HCT116 (cell line): Measurements from ENCODE around the gene TRAF3IP1. TPM values are rescaled to one million over a fixed set of nuclear protein-coding genes. Genes with fewer than 3 reads are reported as not detected.

Source experiments
- ATAC-seq: fragments of 200-7000 bp; cut with Tn5 transposase; 2 replicates; pipeline ENCODE4 v1.9.1; 2020; ENCODE audit warnings: mild to moderate bottlenecking, moderate library complexity
- BruUV-seq: library from RNA; stranded (reverse); fragments of 400-500 nt; replicated peaks from 2 replicates; lab custom pipeline; 2021; lab: Mats Ljungman, UMichigan
- CTCF ChIA-PET: fragments of 300-600 bp; sonication (Branson Sonifier 250); formaldehyde crosslinking; loops from one replicate; lab custom pipeline; 2021; ENCODE audit warnings: antibody characterized with exemption; lab: Charles Lee
- POLR2A ChIA-PET: fragments of 300-600, 350-600 bp; sonication (Branson Sonifier 250); formaldehyde crosslinking; loops from one replicate; lab custom pipeline; 2021; ENCODE audit warnings: antibody characterized with exemption; lab: Charles Lee
- RAD21 ChIA-PET, 2 experiments: fragments of 300-600 bp; sonication (Branson Sonifier 250); formaldehyde crosslinking; loops; one replicate each; lab custom pipeline; 2023; ENCODE audit warnings: low total read pairs in 2 of 2; ENCODE audit not compliant: uncharacterized antibody in 2 of 2, unreplicated experiment in 2 of 2, low non-redundant PET in 1 of 2; lab: Charles Lee
- DNase-seq: peaks from one replicate; pipeline ENCODE4 v3.0.0-alpha.2; 2010; ENCODE audit warnings: low read depth, low spot score
- H2AFZ ChIP-seq: fragments of 200-600 bp; shearing (Covaris generic), sonication (generic); 2 replicates; pipeline ENCODE4 v1.6.1; 2017; ENCODE audit warnings: low read depth, mixed run types, mixed read lengths, antibody characterized with exemption, low read length; ENCODE audit not compliant: poor library complexity, severe bottlenecking
- H3K27ac ChIP-seq: 2 replicates; pipeline ENCODE4 v1.5.1; 2012; ENCODE audit warnings: low read depth, low read length
- H3K27me3 ChIP-seq: fragments of 200-600 bp; sonication (generic); 2 replicates; pipeline ENCODE4 v1.6.1; 2016; ENCODE audit warnings: mixed run types, low read length, mixed read lengths; ENCODE audit not compliant: insufficient read depth
- H3K36me3 ChIP-seq, 2 experiments: fragments of 200-500 bp in 1 of 2; fragments of 200-600 bp in 1 of 2; sonication (Bioruptor generic) in 1 of 2; sonication (generic) in 1 of 2; 2 replicates each; pipeline versions ENCODE4 v1.5.1 to v1.6.1; 2014 to 2016; ENCODE audit warnings: low read length in 2 of 2, inconsistent platforms in 1 of 2, mixed read lengths in 1 of 2, mixed run types in 1 of 2; ENCODE audit not compliant: insufficient read depth in 2 of 2, control insufficient read depth in 1 of 2
- H3K4me1 ChIP-seq, 2 experiments: fragments of 200-600 bp in 1 of 2; sonication (generic) in 1 of 2; 2 replicates each; pipeline versions ENCODE4 v1.5.1 to v1.6.1; 2012 to 2017; ENCODE audit warnings: low read length in 2 of 2, inconsistent platforms in 1 of 2, mild to moderate bottlenecking in 1 of 2, mixed read lengths in 1 of 2, mixed run types in 1 of 2, moderate library complexity in 1 of 2; ENCODE audit not compliant: insufficient read depth in 2 of 2, control insufficient read depth in 1 of 2
- H3K4me2 ChIP-seq: fragments of 200-600 bp; sonication (generic); 2 replicates; pipeline ENCODE4 v1.6.1; 2017; ENCODE audit warnings: mixed run types, low read length, mixed read lengths
- H3K4me3 ChIP-seq, 2 experiments: fragments of 200-600 bp in 1 of 2; sonication (generic) in 1 of 2; replicated peaks in 1 of 2; 2 replicates each; pipeline ENCODE4 v1.5.1; 2011 to 2016; ENCODE audit warnings: low read length in 2 of 2, control low read depth in 1 of 2, low read depth in 1 of 2, mild to moderate bottlenecking in 1 of 2, mixed read lengths in 1 of 2, mixed run types in 1 of 2
- H3K79me2 ChIP-seq: fragments of 200-600 bp; sonication (generic); 2 replicates; pipeline ENCODE4 v1.6.1; 2017; ENCODE audit warnings: mild to moderate bottlenecking, mixed run types, low read length, moderate library complexity, mixed read lengths; ENCODE audit not compliant: insufficient read depth
- H3K9ac ChIP-seq: fragments of 200-600 bp; sonication (generic); 2 replicates; pipeline ENCODE4 v1.6.1; 2016; ENCODE audit warnings: low read length, mixed read lengths
- H3K9me2 ChIP-seq: fragments of 200-600 bp; sonication (generic), shearing (Covaris generic); 2 replicates; pipeline ENCODE4 v1.6.1; 2017; ENCODE audit warnings: mixed run types, mild to moderate bottlenecking, moderate library complexity; ENCODE audit not compliant: insufficient read depth
- H3K9me3 ChIP-seq, 2 experiments: fragments of 200-500 bp in 1 of 2; fragments of 200-600 bp in 1 of 2; sonication (Bioruptor generic) in 1 of 2; sonication (generic) in 1 of 2; 2 replicates each; pipeline ENCODE4 v1.6.1; 2014 to 2017; ENCODE audit warnings: low read length in 2 of 2, mixed read lengths in 2 of 2, inconsistent platforms in 1 of 2, low read depth in 1 of 2, mild to moderate bottlenecking in 1 of 2, mixed run types in 1 of 2, moderate library complexity in 1 of 2; ENCODE audit not compliant: control insufficient read depth in 1 of 2, insufficient read depth in 1 of 2
- H4K20me1 ChIP-seq: fragments of 200-600 bp; sonication (generic), shearing (Covaris generic); 2 replicates; pipeline ENCODE4 v1.6.1; 2017; ENCODE audit warnings: mixed run types, mild to moderate bottlenecking, moderate library complexity; ENCODE audit not compliant: insufficient read depth
- CBX3 ChIP-seq: IDR thresholded peaks from 2 replicates; pipeline ENCODE4 v1.6.1; 2012; ENCODE audit warnings: low read depth
- EGR1 ChIP-seq: IDR thresholded peaks from 2 replicates; pipeline ENCODE4 v1.6.1; 2012; ENCODE audit warnings: low read depth
- EZH2 ChIP-seq: fragments of 200-600 bp; sonication (generic); IDR thresholded peaks from 2 replicates; pipeline ENCODE4 v1.6.1; 2017; ENCODE audit warnings: antibody characterized with exemption, mixed run types
- EZH2phosphoT487 ChIP-seq: fragments of 200-600 bp; IDR thresholded peaks from 2 replicates; pipeline ENCODE4 v1.6.1; 2018; ENCODE audit warnings: antibody characterized with exemption, borderline replicate concordance
- JUND ChIP-seq: IDR thresholded peaks from 2 replicates; pipeline ENCODE4 v1.6.1; 2012
- POLR2A ChIP-seq: IDR thresholded peaks from 2 replicates; pipeline ENCODE4 v1.7.0; 2011; ENCODE audit warnings: borderline replicate concordance; ENCODE audit not compliant: insufficient read depth, insufficient read length; ENCODE audit errors: extremely low read depth
- POLR2AphosphoS5 ChIP-seq: IDR thresholded peaks from 2 replicates; pipeline ENCODE4 v1.6.1; 2011; ENCODE audit warnings: mild to moderate bottlenecking, low read depth, low read length, moderate library complexity
- RAD21 ChIP-seq: IDR thresholded peaks from 2 replicates; pipeline ENCODE4 v1.6.1; 2012; ENCODE audit warnings: low read depth, mild to moderate bottlenecking
- SIN3A ChIP-seq: IDR thresholded peaks from 2 replicates; pipeline ENCODE4 v1.6.1; 2012; ENCODE audit warnings: low read depth
- ZBTB33 ChIP-seq: IDR thresholded peaks from 2 replicates; pipeline ENCODE4 v1.6.1; 2011; ENCODE audit warnings: mild to moderate bottlenecking, low read length, moderate library complexity; ENCODE audit not compliant: insufficient replicate concordance; ENCODE audit errors: extremely low read depth
- intact Hi-C: fragments of 100-400 bp; cut with micrococcal nuclease; formaldehyde crosslinking; loops from 2 replicates; pipeline ENCODE4 v1.10.0; 2022
- total RNA-seq: library from RNA; stranded (reverse); gene quantifications from one replicate; pipeline ENCODE4 v1.2.1, GENCODE V29; 2021; ENCODE audit not compliant: unreplicated experiment
- TF ChIP-seq, protein P1 (sequence below): IDR thresholded peaks from 2 replicates; pipeline ENCODE4 v1.6.1; 2012

The TRAF3IP1 gene
- total RNA-seq, 1 experiment from 2014 or later, result 19.4 TPM

GRCh38 chr2:238302087-238302486 lies 18.2 kb upstream of the TRAF3IP1 start:
- ATAC-seq, result no peak

More at GRCh38 chr2:238302087-238302486, 18.2 kb upstream of the TRAF3IP1 start:
- Histone ChIP-seq H3K79me2 (no peaks in the 10 kb centered on the region), H3K9me2 (no peaks in the 10 kb centered on the region), H3K4me3 (no peak overlapping the region), H3K9me3 (no peaks in the 10 kb centered on the region), H3K9ac (no peak overlapping the region), H3K36me3 (no peaks in the 10 kb centered on the region), H2AFZ (no peak overlapping the region), H3K27me3 (no peaks in the 10 kb centered on the region), H3K27ac (no peak overlapping the region), H3K4me2 (no peak overlapping the region), H4K20me1 (no peaks in the 10 kb centered on the region), H3K4me1 (no peaks in the 10 kb centered on the region)
- ChIA-PET RAD21 (no interaction called here), POLR2A (no interaction called here), CTCF (no interaction called here)
- intact Hi-C loops, result no loop called here
- no peak for DNase-seq
- no TSS peak for BruUV-seq
- no peak for TF ChIP-seq POLR2AphosphoS5
- TF ChIP-seq, protein P1, sequence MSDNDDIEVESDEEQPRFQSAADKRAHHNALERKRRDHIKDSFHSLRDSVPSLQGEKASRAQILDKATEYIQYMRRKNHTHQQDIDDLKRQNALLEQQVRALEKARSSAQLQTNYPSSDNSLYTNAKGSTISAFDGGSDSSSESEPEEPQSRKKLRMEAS, result no peak
- no peak for TF ChIP-seq JUND
- no peak for TF ChIP-seq EGR1
- TF ChIP-seq RAD21, result no peak
- TF ChIP-seq POLR2A, result no peak
- no peak for TF ChIP-seq CBX3
- TF ChIP-seq EZH2phosphoT487, result no peak
- TF ChIP-seq ZBTB33, result no peak
- TF ChIP-seq SIN3A, result no peak
- TF ChIP-seq EZH2, result no peak
